Measurements from ENCODE around the gene CFAP300. TPM values are rescaled to one million over a fixed set of nuclear protein-coding genes. Genes with fewer than 3 reads are reported as not detected.
A peak's percentile ranks its signal among the peaks of the same experiment; 100 is the strongest.

CFAP300 gene
- not detected in 2 replicates for total RNA-seq

DNA sequence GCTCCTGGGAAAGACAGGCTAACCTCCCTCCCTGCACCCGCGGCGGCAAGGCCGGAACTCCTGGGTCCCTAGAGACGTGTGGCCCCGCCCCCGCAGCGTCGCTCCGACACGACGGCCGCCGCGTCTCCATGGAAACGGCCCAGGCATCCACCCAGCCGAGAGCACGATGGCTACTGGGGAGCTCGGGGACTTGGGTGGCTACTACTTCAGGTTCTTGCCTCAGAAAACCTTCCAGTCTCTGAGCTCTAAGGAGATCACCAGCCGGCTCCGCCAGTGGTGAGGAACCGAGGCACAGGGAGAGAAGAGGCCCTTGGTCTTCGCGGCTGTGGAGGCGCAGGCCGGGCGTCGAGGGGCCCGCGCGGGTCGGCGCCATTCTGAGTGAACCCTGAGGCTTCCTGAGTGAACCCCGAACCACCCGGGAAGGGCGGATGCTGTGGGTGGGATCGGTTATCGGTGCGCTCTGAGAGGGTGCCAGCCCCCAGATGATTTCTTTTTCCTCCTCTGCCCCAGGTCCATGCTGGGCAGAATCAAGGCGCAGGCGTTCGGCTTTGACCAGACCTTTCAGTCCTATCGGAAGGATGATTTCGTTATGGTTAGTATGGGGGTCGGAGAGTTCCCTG lies at the start of gene CFAP300:
Gene CFAP300 (plus strand): TSS at position 133 of the 620 bp plus-strand sequence. CDS start 34 bp downstream, at position 167.
- H3K4me1 Mint-ChIP-seq, result peaks cover 5% of the 10 kb centered on the region
- H3K27ac Mint-ChIP-seq, result no peak within 1 kb of the TSS
- no peaks in the 10 kb centered on the region for H3K9me3 Mint-ChIP-seq
- intact Hi-C loops (cut with micrococcal nuclease), result no loop called here
- DNase-seq, result peak; percentile 80
- no peaks in the 10 kb centered on the region for H3K36me3 Mint-ChIP-seq (ENCODE audit: low read depth)
- peak within 1 kb of the TSS; percentile 43 for H3K4me3 Mint-ChIP-seq
- peaks cover 35% of the 10 kb centered on the region for H3K27me3 Mint-ChIP-seq

DNA sequence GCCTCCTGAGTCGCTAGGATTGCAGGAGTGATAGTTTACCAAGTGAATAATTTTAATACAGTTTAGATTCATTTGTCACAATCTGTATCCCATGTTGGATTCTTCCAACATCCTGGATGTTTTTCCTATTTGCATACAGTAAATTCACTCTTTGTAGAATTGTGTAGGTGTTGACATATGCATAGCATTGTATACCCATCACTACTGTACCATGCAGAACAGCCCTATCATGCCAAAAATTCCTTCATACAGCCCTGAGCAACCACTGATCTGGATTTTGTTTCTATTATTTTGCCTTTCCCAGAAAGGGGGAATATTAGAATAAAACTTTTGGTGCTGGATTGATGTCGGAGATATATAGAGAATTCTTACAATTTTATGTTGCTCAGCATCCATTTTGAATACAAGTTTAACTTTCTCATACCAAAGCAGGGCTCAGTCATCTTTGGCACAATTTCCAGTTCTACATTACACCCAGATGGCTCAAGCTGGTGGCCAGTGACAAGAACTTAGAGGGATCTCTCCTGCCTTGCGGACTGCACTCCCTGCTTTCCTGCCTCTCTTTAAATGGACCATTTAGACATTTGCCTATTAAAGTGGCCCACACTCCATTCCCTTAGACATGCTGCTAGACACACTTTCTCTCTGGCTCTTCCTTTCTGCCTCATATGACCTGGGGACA lies 45.4 kb upstream of the CFAP300 start:
- Mint-ChIP-seq H3K27ac (no peak overlapping the region), H3K4me1 (peaks cover 5% of the 10 kb centered on the region), H3K27me3 (no peaks in the 10 kb centered on the region), H3K36me3 (ENCODE audit: low read depth) (no peaks in the 10 kb centered on the region), H3K4me3 (no peak overlapping the region), H3K9me3 (no peaks in the 10 kb centered on the region)
- intact Hi-C loops (cut with micrococcal nuclease), result no loop called here
- DNase-seq, result no peak

DNA sequence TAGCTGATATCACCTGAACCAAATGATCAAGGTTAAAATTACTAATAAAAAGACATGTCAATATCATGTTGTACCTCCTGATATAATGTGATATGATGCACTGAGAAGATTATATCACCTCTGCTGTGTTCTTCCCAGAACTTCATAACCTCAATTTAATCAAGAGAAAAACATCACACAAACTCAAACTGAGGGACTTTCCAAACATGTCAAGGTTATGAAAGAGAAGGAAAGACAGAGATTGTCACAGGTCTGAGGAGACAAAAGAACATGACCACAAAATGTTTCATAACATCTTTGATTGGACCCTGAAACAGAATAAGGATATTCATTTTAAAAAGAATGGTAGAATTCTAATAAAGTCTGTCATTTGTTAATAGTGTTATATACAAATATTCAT lies 43.0 kb upstream of the CFAP300 start:
- Mint-ChIP-seq H3K27ac (no peak overlapping the region), H3K27me3 (no peaks in the 10 kb centered on the region), H3K9me3 (no peaks in the 10 kb centered on the region), H3K36me3 (ENCODE audit: low read depth) (no peaks in the 10 kb centered on the region), H3K4me3 (no peak overlapping the region), H3K4me1 (peaks cover 5% of the 10 kb centered on the region)
- no peak for DNase-seq
- intact Hi-C loops (cut with micrococcal nuclease), result no loop called here

DNA sequence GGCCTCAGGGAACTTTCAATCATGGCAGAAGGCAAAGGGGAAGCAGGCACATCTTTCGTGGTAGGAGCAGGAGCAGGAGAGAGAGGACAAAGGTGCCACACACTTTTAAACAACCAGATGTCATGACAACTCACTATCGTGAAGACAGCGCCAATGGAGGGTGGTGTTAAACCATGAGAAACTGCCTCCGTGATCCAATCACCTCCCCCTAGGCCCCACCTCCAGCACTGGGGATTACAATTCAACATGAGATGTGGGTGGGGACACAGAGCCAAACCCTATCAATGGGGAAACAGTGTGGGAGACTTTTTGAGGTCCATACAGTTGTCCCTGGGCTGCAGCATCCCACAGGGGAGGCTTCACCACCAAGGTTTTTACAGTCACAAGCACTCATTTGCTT lies 41.9 kb upstream of the CFAP300 start:
- H3K9me3 Mint-ChIP-seq, result no peaks in the 10 kb centered on the region
- no peaks in the 10 kb centered on the region for H3K36me3 Mint-ChIP-seq (ENCODE audit: low read depth)
- H3K27ac Mint-ChIP-seq, result no peak overlapping the region
- no peak overlapping the region for H3K4me3 Mint-ChIP-seq
- peak; percentile 46 for DNase-seq
- intact Hi-C loops (cut with micrococcal nuclease), result loop anchor here (5.0 kb wide), 1 partner anchor 88 kb away; the partner anchor contains the start of genes ANGPTL5 and CEP126
- H3K27me3 Mint-ChIP-seq, result peaks cover 7% of the 10 kb centered on the region
- peaks cover 5% of the 10 kb centered on the region for H3K4me1 Mint-ChIP-seq

DNA sequence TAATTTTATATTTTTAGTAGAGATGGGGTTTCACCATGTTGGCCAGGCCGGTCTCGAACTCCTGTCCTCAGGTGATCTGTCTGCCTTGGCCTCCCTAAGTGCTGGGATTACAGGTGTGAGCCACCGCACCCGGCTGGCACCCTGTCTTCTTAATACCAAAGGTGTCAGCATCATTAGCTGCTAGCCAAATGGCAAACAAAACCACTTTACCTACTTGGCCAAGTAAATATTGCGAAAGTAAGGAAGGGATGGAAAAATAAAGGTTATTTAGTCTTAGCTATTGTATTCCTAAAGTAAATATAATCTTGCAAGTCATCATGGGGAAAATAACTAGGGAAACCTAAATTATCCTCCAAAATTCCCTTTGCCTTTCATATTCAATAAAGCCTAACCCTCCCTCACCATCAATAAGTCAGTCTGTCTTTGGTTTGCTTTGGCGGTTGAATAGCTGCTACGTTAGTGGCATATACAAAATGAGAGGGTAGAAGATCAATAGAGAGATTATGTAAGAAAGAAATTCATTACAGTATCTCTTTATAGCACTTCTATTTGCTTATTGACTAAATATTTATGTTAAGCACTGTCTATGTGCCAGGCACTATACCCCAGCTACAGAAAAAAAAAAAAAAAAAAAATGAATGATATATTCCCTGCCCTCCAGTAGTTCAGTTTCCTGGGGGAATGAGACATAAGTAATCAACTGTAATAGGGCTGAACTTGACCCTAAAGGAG lies 40.2 kb upstream of the CFAP300 start:
- peaks cover 5% of the 10 kb centered on the region for H3K4me1 Mint-ChIP-seq
- H3K27me3 Mint-ChIP-seq, result peaks cover 7% of the 10 kb centered on the region
- intact Hi-C loops (cut with micrococcal nuclease), result loop anchor here (1.0 to 5.0 kb wide), 2 partner anchors 90 to 147 kb away; partner anchors contain the start of genes ANGPTL5 and CEP126
- DNase-seq, result peak; percentile 46
- no peak overlapping the region for H3K4me3 Mint-ChIP-seq
- H3K9me3 Mint-ChIP-seq, result no peaks in the 10 kb centered on the region
- no peaks in the 10 kb centered on the region for H3K36me3 Mint-ChIP-seq (ENCODE audit: low read depth)
- no peak overlapping the region for H3K27ac Mint-ChIP-seq

DNA sequence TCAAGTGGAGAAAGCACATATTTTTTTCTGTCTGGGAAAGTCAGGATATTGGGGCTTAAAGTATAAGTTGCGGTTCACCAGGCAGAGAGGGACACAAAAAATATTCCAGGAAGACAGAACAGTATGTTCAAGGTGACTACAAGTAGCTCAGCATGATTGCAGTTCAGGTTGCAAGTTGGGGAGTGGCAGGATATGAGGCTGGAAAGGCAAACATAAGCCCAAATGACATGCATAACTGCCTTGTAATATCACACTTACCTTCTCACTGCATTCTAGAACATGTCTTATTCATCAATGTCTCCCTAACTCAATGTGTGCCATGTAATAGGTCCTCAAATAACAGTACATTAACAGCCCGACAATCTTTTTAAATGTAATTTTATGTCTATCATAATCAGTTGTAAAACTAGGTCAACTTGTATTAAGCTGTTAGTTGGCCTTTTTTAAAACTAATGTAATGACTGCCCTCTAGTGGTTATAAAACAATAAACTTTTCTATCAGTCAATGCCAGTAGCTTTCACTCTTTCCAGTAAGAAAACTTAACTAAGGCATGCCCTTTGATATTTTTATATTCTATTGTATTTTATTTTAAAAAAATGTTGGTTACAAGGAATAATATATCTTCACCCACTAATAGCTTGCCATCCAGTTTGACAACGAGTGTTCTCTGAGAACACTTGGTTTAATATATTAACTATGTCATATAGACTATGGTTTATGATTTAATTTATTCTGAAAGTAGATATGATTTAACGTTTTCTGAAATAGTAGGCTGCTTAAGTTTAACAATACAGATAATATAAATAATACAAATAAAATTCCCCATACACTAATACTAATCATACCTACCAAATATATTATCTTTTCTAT lies 39.4 kb upstream of the CFAP300 start:
- intact Hi-C loops (cut with micrococcal nuclease), result loop anchor here (1.0 to 5.0 kb wide), 2 partner anchors 91 to 148 kb away; partner anchors contain the start of genes ANGPTL5 and CEP126
- peak; percentile 49 for DNase-seq
- Mint-ChIP-seq H3K27me3 (peaks cover 11% of the 10 kb centered on the region), H3K9me3 (no peaks in the 10 kb centered on the region), H3K36me3 (ENCODE audit: low read depth) (no peaks in the 10 kb centered on the region), H3K4me1 (peaks cover 6% of the 10 kb centered on the region), H3K4me3 (no peak overlapping the region), H3K27ac (no peak overlapping the region)

DNA sequence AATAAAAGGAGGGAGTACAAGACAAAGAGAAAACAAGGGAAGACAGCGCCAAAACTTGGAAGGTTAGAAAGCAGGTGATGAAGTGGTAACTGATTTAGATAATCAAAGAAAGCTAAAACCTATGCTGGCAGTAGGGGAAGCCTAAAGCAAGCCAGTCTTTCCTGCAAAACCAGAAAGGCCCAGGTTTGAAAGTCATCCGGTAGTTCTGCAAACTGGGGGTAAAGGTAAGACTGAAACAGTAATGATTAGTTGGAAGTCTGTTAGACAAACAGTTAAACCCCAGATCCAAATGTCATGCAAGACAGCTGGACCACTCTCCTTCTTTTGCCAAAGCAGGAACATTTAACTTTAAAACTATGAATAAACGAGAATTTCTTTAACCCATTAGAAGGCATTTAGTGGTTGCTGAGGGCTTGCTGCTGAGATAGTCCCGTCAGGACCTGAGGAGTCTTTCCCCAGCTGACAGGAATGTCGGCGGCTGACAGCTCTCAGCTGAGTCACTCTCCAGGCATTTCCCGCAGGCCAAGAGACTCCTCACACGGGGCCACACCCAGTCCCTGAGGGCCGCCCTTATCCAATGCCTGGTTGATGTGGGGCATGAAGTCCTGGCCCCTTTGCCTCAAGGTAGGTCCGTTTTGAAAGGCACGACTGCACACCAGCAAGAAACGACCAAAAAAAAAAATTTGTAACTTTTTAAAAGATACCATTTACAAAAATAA lies 36.3 kb upstream of the CFAP300 start:
- no peak overlapping the region for H3K4me3 Mint-ChIP-seq
- H3K27me3 Mint-ChIP-seq, result peaks cover 15% of the 10 kb centered on the region
- intact Hi-C loops (cut with micrococcal nuclease), result no loop called here
- no peaks in the 10 kb centered on the region for H3K9me3 Mint-ChIP-seq
- peak; percentile 34 for DNase-seq
- peaks cover 2% of the 10 kb centered on the region for H3K4me1 Mint-ChIP-seq
- H3K36me3 Mint-ChIP-seq (ENCODE audit: low read depth), result no peaks in the 10 kb centered on the region
- no peak overlapping the region for H3K27ac Mint-ChIP-seq

DNA sequence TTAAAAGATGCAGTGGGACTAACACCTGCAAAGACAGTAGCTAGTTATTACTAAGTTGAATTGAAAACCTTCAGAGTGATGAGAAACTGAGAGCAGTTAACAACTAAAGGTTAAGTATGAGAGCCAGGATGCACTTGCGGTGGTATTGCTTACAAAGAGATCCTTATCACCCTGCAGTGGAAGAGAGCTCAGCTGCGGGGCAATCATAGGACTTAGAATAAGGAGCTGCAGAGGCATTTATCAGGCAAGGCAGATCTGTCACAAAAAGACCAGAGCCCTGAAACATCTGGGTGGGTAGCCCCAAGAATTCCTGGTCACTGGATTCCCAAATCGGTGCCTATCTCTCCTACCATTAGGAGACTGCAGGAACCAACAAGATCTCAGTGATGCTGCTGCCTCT lies 34.3 kb upstream of the CFAP300 start:
- intact Hi-C loops (cut with micrococcal nuclease), result no loop called here
- Mint-ChIP-seq H3K27ac (no peak overlapping the region), H3K4me3 (no peak overlapping the region), H3K27me3 (peaks cover 15% of the 10 kb centered on the region), H3K36me3 (ENCODE audit: low read depth) (no peaks in the 10 kb centered on the region), H3K9me3 (no peaks in the 10 kb centered on the region), H3K4me1 (peaks cover 2% of the 10 kb centered on the region)
- DNase-seq, result peak; percentile 67

DNA sequence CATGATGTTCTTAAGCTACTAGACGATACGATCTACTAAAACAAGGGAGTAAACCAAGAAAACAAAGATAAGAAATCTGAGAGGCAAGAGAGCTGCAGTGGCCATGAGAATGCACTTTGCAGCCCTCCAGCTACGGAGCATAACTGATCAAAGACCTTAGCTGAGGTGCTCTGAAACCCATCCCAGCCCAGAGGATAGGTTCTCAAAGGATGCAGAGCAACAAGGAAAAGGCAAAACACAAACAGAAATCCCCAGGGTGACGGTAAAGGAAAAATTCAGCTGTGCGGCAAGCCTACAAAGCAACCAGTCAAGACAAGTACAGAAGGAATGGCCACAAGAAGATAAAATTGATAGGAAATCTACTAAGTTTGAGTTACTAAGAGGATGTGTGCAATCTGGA lies 32.5 kb upstream of the CFAP300 start:
- Mint-ChIP-seq H3K36me3 (ENCODE audit: low read depth) (no peaks in the 10 kb centered on the region), H3K27ac (no peak overlapping the region), H3K27me3 (peaks cover 13% of the 10 kb centered on the region), H3K4me3 (no peak overlapping the region), H3K4me1 (peaks cover 2% of the 10 kb centered on the region), H3K9me3 (no peaks in the 10 kb centered on the region)
- peak; percentile 23 for DNase-seq
- intact Hi-C loops (cut with micrococcal nuclease), result no loop called here

DNA sequence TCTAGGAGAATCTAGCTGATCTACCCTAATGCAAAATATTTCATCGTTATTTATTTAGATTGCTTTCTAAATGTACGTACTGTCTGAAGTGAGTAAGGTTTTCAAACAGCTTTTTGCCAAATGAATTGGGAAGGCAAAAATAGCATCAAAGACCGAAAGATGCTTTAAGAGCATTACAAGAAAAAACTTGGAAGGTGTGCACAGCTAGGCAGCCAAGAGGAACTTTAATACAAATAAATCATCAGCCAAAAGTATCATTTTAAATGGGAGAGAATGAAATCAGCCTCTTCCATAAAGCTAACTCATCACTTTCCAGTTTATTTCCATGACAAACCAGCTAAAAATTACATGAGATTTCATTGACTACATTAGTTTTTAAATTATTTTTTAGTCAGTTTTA lies 30.2 kb upstream of the CFAP300 start:
- Mint-ChIP-seq H3K4me1 (peaks cover 2% of the 10 kb centered on the region), H3K9me3 (no peaks in the 10 kb centered on the region), H3K4me3 (no peak overlapping the region), H3K36me3 (ENCODE audit: low read depth) (no peaks in the 10 kb centered on the region), H3K27me3 (peaks cover 8% of the 10 kb centered on the region), H3K27ac (no peak overlapping the region)
- DNase-seq, result no peak
- intact Hi-C loops (cut with micrococcal nuclease), result no loop called here

DNA sequence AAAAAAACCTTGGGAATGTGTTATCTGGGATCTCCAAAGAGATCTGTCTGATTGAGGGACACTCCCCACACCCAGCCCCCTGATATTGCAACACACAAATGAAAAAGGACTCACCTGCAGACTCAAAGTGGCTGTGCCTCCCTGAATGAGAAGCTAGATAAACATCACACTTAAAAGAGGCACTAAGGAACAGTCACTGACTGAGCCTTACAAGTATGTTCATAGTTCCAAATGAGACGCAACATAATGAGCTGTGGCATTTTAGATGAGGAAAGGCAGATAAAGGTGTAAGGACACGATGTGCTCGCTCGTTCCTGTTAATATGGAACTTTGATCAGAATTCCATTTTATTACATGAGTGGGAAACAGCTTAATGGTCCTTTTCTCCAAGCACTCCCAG lies 21.0 kb upstream of the CFAP300 start:
- no peak for DNase-seq
- H3K4me1 Mint-ChIP-seq, result no peaks in the 10 kb centered on the region
- H3K9me3 Mint-ChIP-seq, result no peaks in the 10 kb centered on the region
- H3K4me3 Mint-ChIP-seq, result no peak overlapping the region
- H3K27me3 Mint-ChIP-seq, result peaks cover 9% of the 10 kb centered on the region
- H3K27ac Mint-ChIP-seq, result no peak overlapping the region
- intact Hi-C loops (cut with micrococcal nuclease), result no loop called here
- no peaks in the 10 kb centered on the region for H3K36me3 Mint-ChIP-seq (ENCODE audit: low read depth)

DNA sequence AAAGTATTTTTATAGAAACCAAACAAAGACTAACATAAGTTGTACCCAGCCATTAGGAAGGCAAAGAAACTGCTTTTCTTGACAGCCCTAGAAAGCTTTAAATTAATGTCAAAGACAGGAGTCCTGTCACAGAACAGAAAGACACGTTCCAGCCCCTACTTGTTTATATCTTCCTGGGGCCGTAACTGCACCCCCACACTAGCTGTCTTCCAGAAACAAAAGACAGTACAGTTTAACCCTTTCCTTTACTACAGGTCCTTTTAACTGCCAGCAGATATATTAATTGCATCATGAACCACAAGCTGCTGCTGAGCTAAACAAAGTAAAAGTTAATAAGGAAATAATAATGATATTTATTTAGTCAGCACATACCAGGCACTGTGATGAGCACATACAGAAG lies 20.3 kb upstream of the CFAP300 start:
- Mint-ChIP-seq H3K36me3 (ENCODE audit: low read depth) (no peaks in the 10 kb centered on the region), H3K4me1 (no peaks in the 10 kb centered on the region), H3K27me3 (peaks cover 9% of the 10 kb centered on the region), H3K27ac (no peak overlapping the region), H3K4me3 (no peak overlapping the region), H3K9me3 (no peaks in the 10 kb centered on the region)
- intact Hi-C loops (cut with micrococcal nuclease), result no loop called here
- no peak for DNase-seq

DNA sequence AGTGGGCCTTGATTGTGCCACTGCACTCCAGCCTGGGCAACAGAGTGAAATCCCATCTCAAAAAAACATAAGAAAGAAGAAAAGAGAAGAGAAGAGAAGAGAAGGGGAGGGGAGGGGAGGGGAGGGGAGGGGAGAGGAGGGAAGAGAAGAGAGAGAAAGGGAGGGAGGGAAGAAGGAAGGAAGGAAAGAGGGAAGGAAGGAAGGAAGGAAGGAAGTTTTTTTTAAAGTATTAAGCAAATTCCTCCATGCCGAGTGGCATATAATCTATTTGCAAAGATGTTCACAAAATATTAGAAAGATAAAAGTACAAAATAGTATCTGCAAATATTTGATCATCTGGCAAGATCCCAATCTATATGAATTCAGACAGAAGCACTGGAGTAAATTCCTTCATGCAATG lies 10.5 kb upstream of the CFAP300 start:
- H3K4me1 Mint-ChIP-seq, result no peaks in the 10 kb centered on the region
- H3K27ac Mint-ChIP-seq, result no peak overlapping the region
- peaks cover 2% of the 10 kb centered on the region for H3K27me3 Mint-ChIP-seq
- no peaks in the 10 kb centered on the region for H3K36me3 Mint-ChIP-seq (ENCODE audit: low read depth)
- no peaks in the 10 kb centered on the region for H3K9me3 Mint-ChIP-seq
- no peak overlapping the region for H3K4me3 Mint-ChIP-seq
- DNase-seq, result no peak
- intact Hi-C loops (cut with micrococcal nuclease), result no loop called here
